Stomach (tissue), 4 donors: ENCODE measurements around the gene FRMD1.

Source experiments
- POLR2AphosphoS5 ChIP-seq, 3 donors: sonication (generic); formaldehyde crosslinking; IDR thresholded peaks; one replicate each; pipeline ENCODE4 v1.6.1; 2016; ENCODE audit warnings: antibody characterized with exemption in 3 of 3
- TF ChIP-seq, protein P1 (sequence below), 7 experiments: fragments of 450-650 bp in 4 of 7; fragments of 200-600 bp in 3 of 7; sonication (generic) in 3 of 7; IDR thresholded peaks; one replicate each; pipeline ENCODE4 v1.5.1; 2016 to 2019; ENCODE audit warnings: antibody characterized with exemption in 7 of 7, control low read depth in 2 of 7, mild to moderate bottlenecking in 1 of 7

- TF ChIP-seq, protein P1, sequence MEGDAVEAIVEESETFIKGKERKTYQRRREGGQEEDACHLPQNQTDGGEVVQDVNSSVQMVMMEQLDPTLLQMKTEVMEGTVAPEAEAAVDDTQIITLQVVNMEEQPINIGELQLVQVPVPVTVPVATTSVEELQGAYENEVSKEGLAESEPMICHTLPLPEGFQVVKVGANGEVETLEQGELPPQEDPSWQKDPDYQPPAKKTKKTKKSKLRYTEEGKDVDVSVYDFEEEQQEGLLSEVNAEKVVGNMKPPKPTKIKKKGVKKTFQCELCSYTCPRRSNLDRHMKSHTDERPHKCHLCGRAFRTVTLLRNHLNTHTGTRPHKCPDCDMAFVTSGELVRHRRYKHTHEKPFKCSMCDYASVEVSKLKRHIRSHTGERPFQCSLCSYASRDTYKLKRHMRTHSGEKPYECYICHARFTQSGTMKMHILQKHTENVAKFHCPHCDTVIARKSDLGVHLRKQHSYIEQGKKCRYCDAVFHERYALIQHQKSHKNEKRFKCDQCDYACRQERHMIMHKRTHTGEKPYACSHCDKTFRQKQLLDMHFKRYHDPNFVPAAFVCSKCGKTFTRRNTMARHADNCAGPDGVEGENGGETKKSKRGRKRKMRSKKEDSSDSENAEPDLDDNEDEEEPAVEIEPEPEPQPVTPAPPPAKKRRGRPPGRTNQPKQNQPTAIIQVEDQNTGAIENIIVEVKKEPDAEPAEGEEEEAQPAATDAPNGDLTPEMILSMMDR (IDR thresholded peaks at IDR 0.05) = no peak
- TF ChIP-seq POLR2AphosphoS5 (IDR thresholded peaks at IDR 0.05) = no peak
Measured at GRCh38 chr6:168062346-168063289, 16.4 kb downstream of the FRMD1 start.
